SK-N-MC (cell line): ENCODE measurements around the gene PPHLN1.
A peak's percentile ranks its signal among the peaks of the same experiment; 100 is the strongest.

Source experiments
- DNase-seq: peaks from one replicate; pipeline ENCODE4 v3.0.0-alpha.2; 2011; ENCODE audit warnings: low read depth, low spot score
- H3K27ac ChIP-seq: fragments of 200-600 bp; sonication (generic); 2 replicates; pipeline ENCODE4 v1.5.1; 2016; ENCODE audit warnings: mixed run types
- H3K36me3 ChIP-seq: fragments of 200-600 bp; sonication (generic); 2 replicates; pipeline ENCODE4 v1.6.1; 2017; ENCODE audit warnings: antibody characterized with exemption, low read length, mixed read lengths; ENCODE audit not compliant: insufficient read depth
- H3K4me3 ChIP-seq: fragments of 200-600 bp; sonication (generic); 2 replicates; pipeline ENCODE4 v1.5.1; 2016
- H3K9ac ChIP-seq: fragments of 200-600 bp; sonication (generic); 2 replicates; pipeline ENCODE4 v1.8.0; 2017; ENCODE audit warnings: mixed run types, mixed read lengths; ENCODE audit not compliant: insufficient read length
- H3K9me3 ChIP-seq: fragments of 200-600 bp; sonication (generic); 2 replicates; pipeline ENCODE4 v1.6.1; 2017; ENCODE audit warnings: low read depth, mild to moderate bottlenecking, antibody characterized with exemption, low read length, moderate library complexity, mixed read lengths
- EZH2 ChIP-seq: fragments of 200-600 bp; sonication (generic); IDR thresholded peaks from one replicate; pipeline ENCODE4 v1.6.1; 2017; ENCODE audit warnings: antibody characterized with exemption
- FOXP2 ChIP-seq: optimal IDR thresholded peaks from 2 replicates; pipeline ENCODE3; 2011; ENCODE audit warnings: mild to moderate bottlenecking, moderate library complexity; ENCODE audit not compliant: insufficient read depth; ENCODE audit errors: extremely low read length, control extremely low read depth
- POLR2AphosphoS5 ChIP-seq: IDR thresholded peaks from 2 replicates; pipeline ENCODE4 v1.6.1; 2012; ENCODE audit warnings: mild to moderate bottlenecking, low read depth, low read length, borderline replicate concordance

The PPHLN1 gene

GRCh38 chr12:42482041-42482747 is 156.2 kb downstream of the PPHLN1 start:
- Histone ChIP-seq H3K27ac (no peak overlapping the region), H3K9me3 (no peaks in the 10 kb centered on the region), H3K36me3 (no peaks in the 10 kb centered on the region), H3K4me3 (peak overlapping the region; percentile 91), H3K9ac (no peak overlapping the region)
- TF ChIP-seq POLR2AphosphoS5 (no peak), FOXP2 (no peak), EZH2 (no peak)
- DNase-seq, result no peak

DNA sequence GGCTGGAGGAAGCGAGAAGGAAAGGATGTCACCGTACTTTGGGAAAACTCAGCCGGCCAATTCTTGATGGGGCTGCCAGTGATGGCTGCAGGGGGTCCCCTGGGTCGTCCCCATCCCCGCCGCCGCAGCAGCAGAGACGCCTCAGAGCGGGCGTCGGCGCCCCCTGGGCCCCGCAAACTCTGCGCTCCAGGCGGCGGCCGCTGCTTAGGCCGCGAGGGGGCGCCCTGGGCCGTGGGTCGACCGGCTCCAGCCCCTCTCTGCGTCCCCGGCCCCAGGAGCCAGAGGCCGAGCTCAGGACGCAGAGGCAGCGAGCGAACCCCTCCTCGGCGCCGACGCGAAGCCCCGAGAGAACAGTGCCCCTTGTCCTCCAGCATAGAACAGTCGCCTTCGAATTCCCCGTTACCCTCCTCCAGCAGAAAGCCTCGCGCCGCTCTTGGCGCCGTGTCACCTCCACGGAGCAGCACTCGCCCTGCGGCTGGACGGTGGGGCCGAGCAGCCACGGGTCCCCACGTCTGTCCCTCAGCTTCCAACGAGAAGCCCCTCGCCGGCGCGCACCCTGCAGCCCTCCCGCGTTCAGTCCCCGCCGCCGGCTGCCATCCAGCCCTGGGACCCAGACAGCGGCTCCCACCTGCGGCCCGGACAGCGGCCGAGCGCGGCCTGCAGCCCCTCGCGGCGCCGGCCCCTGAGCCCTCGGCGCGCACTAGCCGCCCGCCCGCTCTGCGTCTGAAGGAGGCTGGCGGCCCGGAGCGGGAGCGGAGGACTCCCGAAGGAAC is 157.0 kb downstream of the PPHLN1 start:
- H3K9me3 ChIP-seq, result no peaks in the 10 kb centered on the region
- peak overlapping the region; percentile 91 for H3K4me3 ChIP-seq
- DNase-seq, result no peak
- no peaks in the 10 kb centered on the region for H3K36me3 ChIP-seq
- peak overlapping the region; percentile 38 for H3K9ac ChIP-seq
- H3K27ac ChIP-seq, result no peak overlapping the region
- TF ChIP-seq POLR2AphosphoS5, result no peak

DNA sequence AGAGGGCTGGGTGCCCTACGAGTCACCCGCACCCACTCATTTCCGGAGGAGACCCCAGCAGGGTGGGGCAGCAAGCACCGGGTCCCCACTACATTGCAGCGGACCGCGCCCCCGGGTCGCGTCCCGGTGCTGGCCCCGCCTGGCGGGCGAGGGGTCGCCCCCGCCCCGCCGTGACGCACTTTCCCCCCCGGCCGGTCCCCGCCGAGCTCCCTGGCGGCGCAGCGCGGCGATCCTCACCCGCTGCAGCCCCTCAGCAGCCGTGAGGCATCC is 157.5 kb downstream of the PPHLN1 start:
- DNase-seq, result no peak
- no peaks in the 10 kb centered on the region for H3K9me3 ChIP-seq

DNA sequence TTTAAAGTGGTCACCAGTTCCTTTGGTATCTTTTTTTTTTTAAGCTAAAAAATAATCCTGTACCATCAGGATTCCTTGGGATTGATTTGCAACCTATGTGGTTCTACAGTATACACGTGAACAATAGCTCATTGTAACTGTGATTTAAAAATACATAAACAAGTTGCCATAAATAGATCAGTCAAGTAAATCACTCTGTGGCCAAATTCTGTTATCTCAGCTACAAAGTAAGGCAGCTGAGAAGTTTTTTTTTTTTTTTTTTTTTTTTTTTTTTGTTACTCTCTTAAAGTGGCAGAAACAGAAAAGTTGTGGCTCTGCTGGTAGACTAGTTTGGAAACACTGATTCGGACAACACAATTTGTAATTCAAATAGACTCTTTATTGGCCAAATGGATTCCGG is 159.0 kb downstream of the PPHLN1 start:
- Histone ChIP-seq H3K9ac (no peak overlapping the region), H3K27ac (no peak overlapping the region), H3K9me3 (no peaks in the 10 kb centered on the region), H3K36me3 (no peaks in the 10 kb centered on the region), H3K4me3 (no peak overlapping the region)
- no peak for DNase-seq
- no peak for TF ChIP-seq EZH2
- no peak for TF ChIP-seq POLR2AphosphoS5
- TF ChIP-seq FOXP2, result no peak

More for the DNA sequence above, 157.5 kb downstream of the PPHLN1 start:
- Histone ChIP-seq H3K27ac (no peak overlapping the region), H3K9ac (peak overlapping the region; percentile 38), H3K4me3 (peak overlapping the region; percentile 91), H3K36me3 (no peaks in the 10 kb centered on the region)
- TF ChIP-seq FOXP2, result no peak
- TF ChIP-seq EZH2, result no peak
- no peak for TF ChIP-seq POLR2AphosphoS5

DNA sequence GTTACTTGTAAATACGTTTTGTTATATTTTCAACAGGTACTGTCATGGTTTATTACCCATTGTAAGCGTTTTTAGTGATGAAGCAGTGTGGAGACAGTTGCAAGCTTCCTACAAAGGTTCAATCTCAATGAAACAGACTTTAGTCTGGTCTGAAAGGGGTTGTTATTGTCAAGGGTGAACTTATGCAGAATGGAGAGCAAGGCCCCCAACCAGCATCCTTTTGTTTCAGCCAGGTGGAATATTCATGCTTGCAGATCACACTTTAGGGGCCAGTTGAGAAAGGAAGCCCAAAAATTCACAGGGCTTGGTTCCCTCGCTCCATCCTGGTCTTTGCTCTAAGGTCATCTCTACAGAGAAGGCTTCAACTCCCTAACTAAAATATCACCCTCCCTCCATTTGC is 159.9 kb downstream of the PPHLN1 start:
- TF ChIP-seq EZH2, result no peak
- TF ChIP-seq FOXP2, result no peak
- no peak for TF ChIP-seq POLR2AphosphoS5
- Histone ChIP-seq H3K36me3 (no peaks in the 10 kb centered on the region), H3K27ac (no peak overlapping the region), H3K9me3 (no peaks in the 10 kb centered on the region), H3K4me3 (no peak overlapping the region), H3K9ac (no peak overlapping the region)
- no peak for DNase-seq

GRCh38 chr12:42486407-42486806 is 160.4 kb downstream of the PPHLN1 start:
- TF ChIP-seq POLR2AphosphoS5 (no peak), EZH2 (no peak), FOXP2 (no peak)
- H3K36me3 ChIP-seq, result no peaks in the 10 kb centered on the region
- H3K9me3 ChIP-seq, result no peaks in the 10 kb centered on the region
- no peak overlapping the region for H3K4me3 ChIP-seq
- no peak overlapping the region for H3K27ac ChIP-seq
- no peak overlapping the region for H3K9ac ChIP-seq
- DNase-seq, result no peak

DNA sequence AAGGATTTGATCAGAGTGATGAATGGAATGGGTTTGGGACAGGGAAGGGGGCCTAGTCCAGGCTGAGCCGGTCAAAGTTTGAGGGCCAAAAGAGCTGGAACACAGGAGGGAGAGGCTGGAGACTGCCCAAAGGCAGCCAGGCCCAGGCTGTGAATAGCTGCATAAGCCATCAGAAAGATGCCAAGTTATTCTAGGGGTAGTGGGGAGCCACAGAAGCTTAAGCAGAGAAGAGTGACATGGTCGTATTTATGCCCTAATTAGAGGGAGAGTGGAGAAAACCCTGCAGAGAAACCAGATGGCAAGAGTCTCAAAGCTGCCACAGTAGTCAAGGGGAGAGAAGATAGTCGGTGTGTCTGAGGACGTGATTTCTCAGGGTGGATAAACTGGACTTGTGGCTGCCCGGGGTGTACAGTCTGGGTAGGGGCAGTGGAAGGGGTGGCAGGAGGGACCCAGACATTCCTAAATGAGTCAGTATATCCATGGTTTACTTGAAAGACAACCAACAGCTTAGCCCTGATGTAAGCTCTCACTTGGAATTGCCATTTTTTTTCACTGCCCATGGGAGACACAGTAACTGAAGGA is 164.4 kb downstream of the PPHLN1 start:
- TF ChIP-seq POLR2AphosphoS5 (no peak), FOXP2 (no peak), EZH2 (no peak)
- Histone ChIP-seq H3K9me3 (no peaks in the 10 kb centered on the region), H3K9ac (no peak overlapping the region), H3K27ac (no peak overlapping the region), H3K4me3 (no peak overlapping the region), H3K36me3 (no peaks in the 10 kb centered on the region)
- no peak for DNase-seq
